Ammon's horn (tissue), 1 donor: Measurements from ENCODE around the gene DNAJC5.
"Not testable (repeated sequence)": the region's sequence is repeated elsewhere in the genome, so short reads cannot be mapped to it uniquely, and the experiment has no call there.

Experiments used
- DNase-seq: peaks from one replicate; pipeline ENCODE4 v3.0.0-alpha.2; 2016; ENCODE audit warnings: low spot score

Gene DNAJC5

DNA sequence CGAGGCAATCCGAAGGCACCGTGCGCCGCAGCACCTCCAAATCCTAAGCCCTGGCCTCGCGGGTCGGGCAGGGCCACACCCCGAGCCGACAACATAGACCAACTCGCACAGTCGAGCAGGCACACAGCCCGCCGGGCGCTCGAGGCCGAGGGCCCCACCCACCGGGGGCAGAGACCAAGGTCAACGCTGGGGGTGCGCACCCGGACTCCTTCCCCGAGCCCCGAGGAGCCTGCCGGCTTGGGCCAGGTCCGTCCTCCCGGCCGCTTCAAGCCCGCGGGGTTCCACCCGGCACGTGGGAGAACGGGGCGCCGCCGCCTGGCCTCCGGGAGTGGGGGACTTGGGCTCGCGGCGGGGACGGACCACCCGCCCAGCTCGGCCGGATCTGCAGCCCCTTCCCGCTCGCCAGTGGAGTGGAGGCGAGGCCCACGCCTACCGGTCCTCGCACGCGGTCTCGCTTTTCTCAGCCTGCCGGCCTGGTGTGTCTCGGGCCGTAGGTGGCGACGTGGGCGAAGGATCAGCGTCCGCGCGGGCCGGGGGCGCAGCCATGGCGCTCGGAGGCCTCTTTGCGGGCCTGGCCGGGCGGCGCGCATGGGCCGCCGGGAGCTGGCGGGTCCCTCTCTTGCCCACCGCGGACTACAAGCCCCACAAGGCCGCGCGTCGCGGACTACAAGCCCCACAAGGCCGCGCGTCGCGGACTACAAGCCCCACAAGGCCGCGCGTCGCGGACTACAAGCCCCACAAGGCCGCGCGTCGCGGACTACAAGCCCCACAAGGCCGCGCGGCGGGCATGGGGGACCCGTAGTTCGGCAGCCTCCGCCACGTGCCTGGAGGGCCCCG lies 61.1 kb downstream of the DNAJC5 start, which contains the start of gene UCKL1:
Gene UCKL1 (minus strand): TSS at position 590 of the 837 bp plus-strand sequence. CDS start 44 bp downstream, at position 546.
- DNase-seq, result peak; percentile 90

- no peak for DNase-seq
Observed at GRCh38 chr20:63956664-63957003, 61.7 kb downstream of the DNAJC5 start.

GRCh38 chr20:63957004-63957689 lies 62.2 kb downstream of the DNAJC5 start:
- DNase-seq, result peak; percentile 77

- DNase-seq, result no peak
Observed at GRCh38 chr20:63957690-63958441, 62.9 kb downstream of the DNAJC5 start.

- no peak for DNase-seq
Observed at GRCh38 chr20:63958471-63958870, 63.5 kb downstream of the DNAJC5 start.

DNA sequence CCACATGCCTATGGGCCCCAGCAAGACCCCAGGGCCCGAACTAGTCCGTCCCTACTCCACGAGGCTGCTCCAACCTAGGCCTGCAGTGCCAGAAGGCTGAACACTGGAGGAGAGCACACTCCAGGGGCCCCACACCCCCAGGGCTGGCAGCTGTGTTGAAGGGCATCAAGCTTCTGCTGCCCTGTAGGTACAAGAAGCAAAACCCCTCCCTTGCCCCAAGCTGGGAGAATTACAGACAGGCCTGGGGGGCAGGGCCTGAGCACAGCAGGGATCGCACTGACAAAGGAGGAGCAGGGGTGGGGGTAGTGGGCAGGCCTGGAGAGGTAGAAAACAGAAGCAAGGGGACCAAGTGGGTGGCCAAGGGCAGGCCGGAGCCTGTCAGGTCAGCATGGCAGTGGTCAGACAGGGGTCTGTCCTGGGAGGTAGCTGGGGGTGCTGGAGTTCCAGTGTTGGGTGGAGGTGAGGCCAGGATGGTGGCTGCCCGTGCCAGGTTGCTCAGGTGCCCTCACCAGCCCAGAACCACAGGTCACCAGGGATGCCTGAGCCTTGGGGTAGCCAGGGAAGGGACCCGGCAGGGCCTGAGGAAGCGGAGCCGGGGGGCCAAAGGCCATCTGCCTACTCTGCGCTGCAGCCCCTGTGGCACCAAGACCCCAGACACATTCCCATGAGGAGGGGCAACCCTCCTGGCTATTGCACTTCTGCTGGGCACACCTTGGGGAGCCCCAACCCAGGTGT lies 64.2 kb downstream of the DNAJC5 start:
- DNase-seq, result no peak

GRCh38 chr20:63959699-63960075 lies 64.8 kb downstream of the DNAJC5 start:
- no peak for DNase-seq

DNA sequence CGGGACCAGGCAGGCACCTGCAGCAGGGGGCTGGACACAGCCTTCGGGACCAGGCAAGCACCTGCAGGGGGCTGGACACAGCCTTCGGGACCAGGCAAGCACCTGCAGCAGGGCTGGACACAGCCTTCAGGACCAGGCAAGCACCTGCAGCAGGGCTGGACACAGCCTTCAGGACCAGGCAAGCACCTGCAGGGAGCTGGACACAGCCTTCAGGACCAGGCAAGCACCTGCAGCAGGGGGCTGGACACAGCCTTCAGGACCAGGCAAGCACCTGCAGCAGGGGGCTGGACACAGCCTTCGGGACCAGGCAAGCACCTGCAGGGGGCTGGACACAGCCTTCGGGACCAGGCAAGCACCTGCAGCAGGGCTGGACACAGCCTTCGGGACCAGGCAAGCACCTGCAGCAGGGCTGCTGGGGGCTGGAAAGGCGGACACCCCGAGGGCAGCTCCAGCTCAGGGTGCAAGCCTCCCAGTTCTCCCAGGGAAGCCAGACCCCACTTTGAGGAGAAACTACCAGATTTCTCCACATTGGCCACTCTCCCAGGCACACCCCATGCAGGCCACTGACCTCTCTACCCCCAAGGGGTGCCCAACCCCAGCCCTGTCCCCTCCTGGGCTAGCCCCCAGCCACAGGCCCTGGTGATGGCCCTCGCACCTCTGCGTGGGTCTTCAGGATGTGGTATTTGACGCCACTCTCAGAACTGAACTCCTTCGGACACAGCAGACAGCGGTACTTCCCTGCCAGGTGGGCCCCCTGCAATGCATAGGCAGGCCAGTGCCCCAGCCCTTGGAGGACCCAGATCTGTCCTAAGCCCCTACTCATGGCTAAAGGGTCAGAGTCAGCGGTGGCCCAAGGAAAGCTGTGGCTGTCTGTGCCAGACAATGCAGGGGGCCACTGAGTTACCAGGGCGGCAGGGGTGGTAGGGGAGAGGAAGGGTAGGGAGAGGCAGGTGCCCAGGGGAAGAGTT lies 66.0 kb downstream of the DNAJC5 start:
- DNase-seq, result not testable (repeated sequence)

DNA sequence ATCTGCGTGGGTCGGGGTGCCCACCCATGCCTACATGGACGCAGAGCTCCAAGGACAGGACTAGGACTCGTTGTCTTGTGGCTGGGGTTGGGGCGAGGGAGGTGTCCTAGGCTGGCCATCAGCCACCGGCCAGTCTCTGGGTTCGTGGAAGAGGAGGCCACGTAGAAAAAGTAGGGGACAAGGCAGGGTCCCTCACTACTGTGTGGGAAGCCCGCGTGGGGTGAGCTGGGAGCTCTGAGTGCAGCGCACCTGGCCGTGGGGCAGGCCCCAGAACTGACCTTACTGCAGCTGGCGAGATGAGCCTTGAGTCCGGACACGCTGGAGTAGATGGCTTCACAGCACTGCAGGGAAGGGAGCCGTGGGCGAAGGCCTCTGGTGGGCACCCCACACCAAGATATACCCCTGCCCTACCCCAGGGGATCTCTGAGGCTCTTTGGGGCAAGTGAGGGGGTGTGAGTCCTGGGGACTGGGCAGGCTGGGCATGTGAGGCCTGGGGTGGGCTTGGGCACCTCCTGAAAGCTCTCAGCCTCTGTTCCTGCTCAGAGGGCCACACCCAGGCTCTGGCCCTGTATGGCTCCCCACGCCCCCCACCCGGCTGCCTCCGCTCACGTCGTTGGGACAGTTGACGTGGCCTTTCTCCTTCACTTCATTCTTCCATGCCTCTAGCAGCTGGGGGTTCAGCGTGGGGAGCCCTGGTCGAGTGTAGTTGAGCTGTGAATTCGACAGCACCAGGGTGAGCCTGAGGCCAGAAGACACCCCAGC lies 66.9 kb downstream of the DNAJC5 start:
- DNase-seq, result no peak

- DNase-seq, result no peak
Observed at GRCh38 chr20:63962426-63963347, 67.8 kb downstream of the DNAJC5 start.

GRCh38 chr20:63963348-63963741 lies 68.4 kb downstream of the DNAJC5 start:
- DNase-seq, result no peak

GRCh38 chr20:63963784-63964301 lies 68.9 kb downstream of the DNAJC5 start:
- no peak for DNase-seq

DNA sequence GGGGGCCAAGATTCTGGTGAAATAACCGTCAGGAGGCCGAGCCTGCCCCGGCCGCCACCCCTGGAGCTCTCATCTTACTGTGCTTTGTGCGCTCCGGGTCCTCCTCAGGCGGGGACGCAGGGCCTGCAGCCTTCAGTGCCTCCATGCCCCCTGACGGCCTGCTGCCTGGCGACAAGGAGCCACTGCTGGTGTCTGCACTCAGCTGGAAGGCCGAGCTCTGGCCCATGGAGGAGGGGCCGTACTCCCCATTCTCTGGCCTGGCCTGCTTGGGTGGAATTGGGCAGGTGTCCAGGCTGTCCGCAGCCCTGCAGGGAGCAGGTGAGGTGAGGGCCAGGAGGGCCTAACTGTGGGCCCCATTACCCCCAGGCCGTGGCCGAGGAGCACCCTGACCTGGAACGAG lies 69.5 kb downstream of the DNAJC5 start:
- DNase-seq, result no peak

GRCh38 chr20:63966172-63966943 lies 71.4 kb downstream of the DNAJC5 start:
- no peak for DNase-seq

DNA sequence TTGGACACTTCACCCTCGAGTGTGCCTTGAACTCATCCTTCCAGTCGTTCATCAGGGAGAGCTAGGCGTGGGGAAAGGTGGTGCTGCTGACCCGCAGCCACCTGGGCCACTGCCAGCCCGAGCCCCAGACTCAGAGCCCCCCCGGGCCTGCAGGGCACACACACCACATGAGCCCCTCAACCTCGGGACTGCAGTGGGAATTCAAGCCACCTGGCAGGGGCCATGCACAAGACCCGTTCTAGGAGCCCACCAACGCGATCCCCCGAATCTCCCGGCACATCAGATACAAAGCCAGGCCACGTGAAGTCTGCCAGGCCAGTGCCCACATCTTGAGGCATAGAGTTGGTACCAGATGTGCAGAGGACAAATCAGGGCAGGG lies 72.0 kb downstream of the DNAJC5 start:
- DNase-seq, result no peak

GRCh38 chr20:63967330-63968135 lies 72.6 kb downstream of the DNAJC5 start:
- no peak for DNase-seq
